Prostate gland (tissue), 2 donors: ENCODE measurements around the gene FHIT.

ENCODE experiments used
- CTCF ChIP-seq, 4 experiments: fragments of 200-600 bp in 2 of 4; fragments of 450-650 bp in 2 of 4; sonication (generic) in 2 of 4; IDR thresholded peaks; 1 replicate in 3 of 4; 2 replicates in 1 of 4; pipeline ENCODE4 v1.5.1; 2016 to 2019; ENCODE audit warnings: antibody characterized with exemption in 4 of 4, mild to moderate bottlenecking in 2 of 4, moderate library complexity in 2 of 4
- POLR2A ChIP-seq: fragments of 450-650 bp; IDR thresholded peaks from one replicate; pipeline ENCODE4 v1.6.1; 2016; ENCODE audit warnings: antibody characterized with exemption, mild to moderate bottlenecking
- POLR2AphosphoS5 ChIP-seq: sonication (generic); formaldehyde crosslinking; IDR thresholded peaks from one replicate; pipeline ENCODE4 v1.6.1; 2017; ENCODE audit warnings: antibody characterized with exemption

DNA sequence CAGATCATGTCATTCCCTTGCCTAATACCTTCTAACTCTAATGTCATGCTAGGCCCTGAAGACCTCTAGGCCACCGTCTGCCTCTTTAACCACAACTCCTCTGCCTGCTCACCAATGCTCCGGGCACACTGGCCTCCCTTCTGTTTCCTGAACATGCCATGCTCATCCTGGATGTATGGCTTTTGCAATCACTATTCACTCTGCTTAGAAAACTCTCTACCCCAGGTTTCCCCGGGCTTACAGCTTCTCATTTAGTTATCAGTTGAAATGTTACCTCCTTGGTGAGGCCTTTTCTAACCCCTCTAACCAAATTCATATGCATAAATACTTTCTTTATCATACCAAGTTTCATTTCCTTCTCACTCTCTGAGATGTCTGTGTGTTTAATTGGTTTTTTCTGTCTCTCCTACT, 1473.6 kb downstream of the FHIT start:
- TF ChIP-seq POLR2A (no peak), CTCF (IDR thresholded peaks at IDR 0.05) (no peak), POLR2AphosphoS5 (no peak)
